ENCODE measurements around the gene SLC11A2.
"Not testable (repeated sequence)": the region's sequence is repeated elsewhere in the genome, so short reads cannot be mapped to it uniquely, and the experiment has no call there.

The SLC11A2 gene

GRCh38 chr12:51025338-51025835, 797 bp downstream of the SLC11A2 start:
- no peak for DNase-seq

GRCh38 chr12:51023625-51024382, 2.4 kb downstream of the SLC11A2 start:
- no peak for DNase-seq

GRCh38 chr12:51021694-51022093, 4.5 kb downstream of the SLC11A2 start:
- DNase-seq = no peak

GRCh38 chr12:51020448-51021182, 5.6 kb downstream of the SLC11A2 start:
- DNase-seq = no peak

DNA sequence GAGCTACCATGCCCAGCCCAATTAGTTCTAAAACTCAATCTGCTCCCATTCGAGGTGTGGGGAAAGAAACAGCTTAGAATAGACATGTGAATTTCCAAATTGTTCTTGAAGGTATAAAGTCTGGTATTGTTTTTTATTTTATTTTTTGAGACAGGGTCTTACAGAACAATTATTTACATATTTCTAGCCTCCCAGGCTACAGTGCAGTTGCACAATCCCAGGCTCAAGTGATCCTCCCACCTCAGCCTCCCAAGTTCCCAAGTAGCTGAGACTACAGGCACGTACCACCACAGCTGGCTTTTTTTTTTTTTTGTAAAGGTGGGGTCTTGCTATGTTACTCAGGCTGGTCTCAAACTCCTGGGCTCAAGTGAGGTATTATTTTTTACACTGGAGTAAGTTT, 6.3 kb downstream of the SLC11A2 start:
- DNase-seq = no peak

DNA sequence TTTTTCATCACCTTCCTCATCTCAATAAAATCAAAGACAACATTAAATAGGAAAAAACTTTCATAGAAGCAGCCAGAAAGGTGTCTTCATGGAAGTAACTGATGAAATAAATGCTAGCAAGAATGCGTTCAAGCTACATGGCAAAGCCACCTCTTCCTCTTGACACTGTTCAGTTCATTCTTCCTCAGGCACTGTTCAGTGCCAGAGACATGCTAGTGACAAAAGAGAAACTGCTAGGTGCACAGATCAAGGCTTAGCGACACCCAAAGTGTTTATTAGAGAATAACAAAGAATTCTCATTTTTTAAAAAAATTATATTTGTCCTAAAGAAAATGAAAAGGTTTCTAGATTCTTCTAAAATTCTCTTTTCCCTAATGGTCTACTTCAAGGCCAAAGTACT, 7.2 kb downstream of the SLC11A2 start:
- no peak for DNase-seq

DNA sequence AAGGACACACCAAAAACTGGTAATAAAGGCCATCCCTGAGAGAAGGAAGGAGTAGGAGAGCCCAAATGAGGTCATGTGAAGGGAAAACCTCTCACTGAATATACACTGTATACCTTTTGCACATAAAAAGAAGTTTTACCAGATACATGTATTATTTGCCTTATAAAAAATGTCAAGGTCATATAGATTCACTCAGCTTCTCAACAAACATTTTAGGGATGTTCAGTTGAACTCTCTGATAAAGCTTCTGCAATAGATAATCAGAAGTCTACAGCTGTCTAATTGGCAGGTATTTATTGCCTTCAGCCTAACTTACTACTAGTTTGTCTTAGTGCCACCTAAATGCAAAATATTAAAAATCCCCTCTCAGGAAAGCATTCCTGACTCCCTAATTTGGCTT, 8.7 kb downstream of the SLC11A2 start:
- DNase-seq = no peak

- not testable (repeated sequence) for DNase-seq
These were observed 11.7 kb downstream of the SLC11A2 start for GRCh38 chr12:51014467-51014866.

GRCh38 chr12:51013441-51013840, 12.7 kb downstream of the SLC11A2 start:
- DNase-seq = no peak

GRCh38 chr12:51012570-51013236, 13.5 kb downstream of the SLC11A2 start:
- DNase-seq = no peak

GRCh38 chr12:51011955-51012354, 14.2 kb downstream of the SLC11A2 start:
- DNase-seq = no peak

DNA sequence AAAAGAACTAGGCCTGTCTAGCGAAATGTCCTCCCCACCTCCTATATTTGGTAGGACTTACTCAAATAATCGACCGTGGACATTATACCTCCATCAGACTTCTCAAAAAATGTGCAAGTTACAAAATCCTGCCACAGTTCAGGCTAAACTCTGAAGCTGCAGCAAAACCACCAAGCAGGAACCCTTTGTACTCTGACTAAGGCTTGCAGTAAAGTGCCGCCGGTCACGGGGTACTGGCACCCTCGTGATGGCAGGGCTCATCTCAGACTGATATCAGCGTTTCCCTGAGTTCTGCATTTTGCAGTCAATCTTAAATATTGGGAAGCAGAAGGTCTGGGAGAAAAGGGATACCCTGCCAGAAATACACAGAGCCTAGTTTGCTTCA, 17.1 kb downstream of the SLC11A2 start:
- no peak for DNase-seq

DNA sequence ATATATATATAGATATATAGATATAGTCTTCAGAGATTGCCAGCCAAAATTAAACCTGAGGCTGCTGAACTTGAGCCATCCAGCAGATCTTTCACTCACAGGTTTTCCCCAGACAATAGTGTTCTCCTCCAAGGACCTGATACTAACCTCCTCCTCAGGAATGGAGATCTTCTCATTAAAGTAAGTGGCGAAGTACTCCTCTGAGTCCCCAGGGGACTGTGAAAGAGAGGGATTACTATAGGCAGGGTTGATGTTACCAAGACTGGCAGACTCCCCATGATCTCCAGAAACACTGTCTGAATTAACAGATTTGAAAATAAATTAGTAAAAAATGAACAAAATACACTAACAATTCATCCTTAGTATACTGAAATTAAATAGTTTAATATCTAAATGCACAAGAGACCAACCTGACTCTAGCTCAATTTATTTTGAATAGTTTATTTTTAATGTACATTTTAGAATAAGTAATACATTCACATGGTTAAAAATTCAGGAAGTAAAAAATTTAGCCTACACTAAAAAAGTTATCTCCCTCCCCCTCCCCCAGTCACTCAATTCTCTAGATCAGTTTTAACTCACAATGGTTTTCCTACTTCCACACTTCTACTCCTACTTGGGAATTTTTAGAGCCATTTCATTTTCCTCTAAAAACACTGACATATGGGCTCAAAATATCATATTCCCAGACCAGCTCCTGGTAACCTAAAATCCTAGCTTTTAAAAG, 17.7 kb downstream of the SLC11A2 start:
- no peak for DNase-seq

GRCh38 chr12:51005671-51006070, 20.5 kb downstream of the SLC11A2 start:
- DNase-seq = no peak

DNA sequence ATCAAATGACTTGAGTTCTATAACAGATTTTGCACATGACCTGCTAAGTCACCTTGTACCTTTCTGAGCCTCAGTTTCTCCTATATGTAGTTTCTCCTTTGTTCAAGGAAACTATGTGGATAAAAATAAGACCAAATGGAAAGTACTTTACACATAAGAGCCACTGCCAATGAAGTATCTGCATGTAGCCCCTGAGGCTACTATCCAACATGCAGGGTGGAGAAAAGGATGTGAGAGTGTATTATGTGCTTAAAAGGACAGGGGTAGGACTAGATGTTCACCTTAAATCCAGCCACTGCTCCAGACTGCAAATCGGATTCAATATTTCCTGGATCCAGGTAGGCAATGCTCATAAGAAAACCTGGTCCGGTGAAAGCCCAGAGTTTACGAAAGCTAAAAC, 21.2 kb downstream of the SLC11A2 start:
- no peak for DNase-seq

DNA sequence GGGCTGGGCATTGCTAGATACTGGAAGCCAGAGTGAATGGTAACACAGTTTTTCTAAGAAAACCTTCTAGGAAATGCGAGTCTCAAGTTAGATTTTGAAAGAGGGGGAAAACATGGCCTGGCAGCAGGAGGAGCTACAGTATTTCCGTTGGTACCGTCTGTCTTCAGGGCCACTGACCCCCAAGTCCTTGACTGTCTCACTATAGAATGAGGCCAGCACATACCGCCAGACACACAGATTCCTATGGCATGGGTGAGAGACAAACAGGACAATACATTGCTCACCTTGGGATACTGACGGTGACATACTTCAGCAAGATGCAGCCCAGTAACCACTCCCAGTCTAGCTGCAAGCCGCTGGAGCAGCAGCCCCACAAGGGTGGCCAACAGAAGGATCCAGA, 21.7 kb downstream of the SLC11A2 start:
- DNase-seq = no peak

GRCh38 chr12:51001799-51002198, 24.4 kb downstream of the SLC11A2 start:
- no peak for DNase-seq

GRCh38 chr12:51000245-51000644, 25.9 kb downstream of the SLC11A2 start:
- no peak for DNase-seq

DNA sequence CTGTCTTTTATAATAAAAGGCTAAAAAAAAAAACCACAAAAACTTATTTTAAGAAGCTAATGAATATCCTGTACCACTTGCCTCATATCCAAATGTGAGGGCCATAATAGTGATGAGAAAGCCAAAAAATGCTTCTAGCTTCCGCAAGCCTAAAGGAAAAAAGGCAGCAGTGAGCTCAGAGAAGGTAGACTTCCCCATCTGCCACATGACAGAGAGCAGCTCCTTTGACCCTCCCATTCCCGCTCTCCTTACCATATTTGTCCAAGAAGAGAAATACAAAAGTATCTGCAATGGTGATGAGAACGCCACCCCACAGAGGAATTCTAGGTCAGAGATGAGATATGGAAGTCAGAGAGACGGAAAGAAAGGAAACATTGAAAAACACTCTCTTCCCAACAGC, 27.1 kb downstream of the SLC11A2 start:
- DNase-seq = no peak

GRCh38 chr12:50992819-50993218, 33.4 kb downstream of the SLC11A2 start:
- DNase-seq = no peak

DNA sequence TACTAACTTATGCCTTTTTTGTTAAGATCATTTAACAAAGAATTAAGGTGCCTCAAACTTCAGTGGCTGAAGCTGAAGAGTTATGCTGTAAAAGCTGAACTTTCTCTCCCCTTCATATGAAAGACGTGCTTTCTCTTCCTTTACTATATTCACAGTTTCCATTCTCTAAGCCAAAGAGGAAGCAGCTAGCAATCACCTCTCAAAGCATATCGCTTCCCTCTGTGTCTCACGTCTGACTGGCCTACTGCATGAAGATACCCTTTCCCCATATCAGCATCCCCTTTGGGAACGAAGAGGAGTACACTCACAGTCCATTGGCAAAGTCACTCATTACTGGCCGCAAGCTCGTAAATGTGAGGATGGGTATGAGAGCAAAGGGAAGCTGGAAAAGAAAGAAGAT, 34.9 kb downstream of the SLC11A2 start:
- DNase-seq = no peak

- no peak for DNase-seq
These were observed 35.4 kb downstream of the SLC11A2 start for GRCh38 chr12:50990791-50991190.

DNA sequence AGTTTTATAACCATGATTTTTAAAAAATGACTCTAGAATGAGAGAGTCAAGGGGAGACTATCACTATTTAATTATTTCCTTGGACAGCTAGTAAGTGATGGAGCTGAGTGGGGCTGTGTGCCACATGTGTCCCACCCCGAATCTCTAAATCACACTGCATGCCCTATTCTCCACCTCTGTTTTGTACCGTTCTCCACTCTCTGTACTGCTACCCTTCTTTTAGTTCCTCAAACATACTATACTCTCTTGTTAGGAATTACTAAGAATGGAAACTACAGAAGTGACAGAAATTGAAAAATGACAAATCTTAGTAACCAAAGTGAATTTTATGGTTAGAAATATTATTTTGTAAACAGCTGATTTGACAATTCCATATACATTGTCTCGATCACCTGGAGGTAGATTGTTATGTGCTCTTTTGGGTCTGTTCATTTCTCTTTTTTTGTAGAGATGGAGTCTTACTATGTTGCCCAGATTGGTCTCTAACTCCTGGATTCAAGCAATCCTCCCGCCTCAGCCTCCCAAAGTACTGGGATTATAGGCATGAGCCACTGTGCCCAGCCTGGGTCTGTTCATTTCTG, 35.9 kb downstream of the SLC11A2 start:
- no peak for DNase-seq

Measured in NCI-H1417 treated with DMSO at 0.1 percent for 48 hours (cell line).